Lung (tissue), 12 donors: ENCODE results near the gene MT1F. TPM values are rescaled to one million over a fixed set of nuclear protein-coding genes. Genes with fewer than 3 reads are reported as not detected.

ENCODE experiments used
- ATAC-seq: fragments of 200-7000 bp; cut with Tn5 transposase; one replicate; pipeline ENCODE4 v1.9.1; 2020; ENCODE audit warnings: moderate number of reproducible peaks; ENCODE audit not compliant: insufficient read depth, low FRiP score
- DNase-seq, 3 donors: peaks; one replicate each; pipeline ENCODE4 v3.0.0-alpha.2; 2013 to 2017
- H3K27ac ChIP-seq, 2 donors: one replicate each; pipeline ENCODE4 v1.5.1; 2013; ENCODE audit warnings: mild to moderate bottlenecking in 2 of 2, moderate library complexity in 2 of 2, control low read depth in 1 of 2, inconsistent platforms in 1 of 2, low read depth in 1 of 2, low read length in 1 of 2
- H3K27me3 ChIP-seq, 3 donors: one replicate each; pipeline ENCODE4 v1.5.1; 2013; ENCODE audit warnings: low read length in 2 of 3; ENCODE audit not compliant: control insufficient read depth in 3 of 3, insufficient read depth in 3 of 3
- H3K36me3 ChIP-seq, 4 donors: one replicate each; pipeline ENCODE4 v1.5.1; 2013; ENCODE audit warnings: low read length in 4 of 4, mild to moderate bottlenecking in 1 of 4, moderate library complexity in 1 of 4; ENCODE audit not compliant: control insufficient read depth in 4 of 4, insufficient read depth in 4 of 4
- H3K4me1 ChIP-seq, 5 donors: one replicate each; pipeline ENCODE4 v1.5.1; 2013; ENCODE audit warnings: low read length in 5 of 5, mild to moderate bottlenecking in 2 of 5, moderate library complexity in 1 of 5; ENCODE audit not compliant: control insufficient read depth in 5 of 5, insufficient read depth in 5 of 5
- H3K4me3 ChIP-seq: one replicate; pipeline ENCODE4 v1.5.1; 2013; ENCODE audit warnings: mild to moderate bottlenecking, control low read depth, moderate library complexity
- H3K9ac ChIP-seq, 2 donors: one replicate each; pipeline ENCODE4 v1.5.1; 2013; ENCODE audit warnings: low read length in 2 of 2, control low read depth in 1 of 2; ENCODE audit not compliant: insufficient read depth in 1 of 2
- H3K9me3 ChIP-seq, 4 donors: one replicate each; pipeline ENCODE4 v1.5.1; 2013; ENCODE audit warnings: low read length in 3 of 4, mild to moderate bottlenecking in 1 of 4, moderate library complexity in 1 of 4; ENCODE audit not compliant: control insufficient read depth in 4 of 4, insufficient read depth in 3 of 4
- WGBS, 2 donors: extraction: QIAGEN DNeasy Blood & Tissue Kit; methylation state at CpG; one replicate each; pipeline ENCODE4 v1.1.7; 2013; 5-methylcytosine and 5-hydroxymethylcytosine counted together
- polyA plus RNA-seq, 2 donors: library from polyadenylated mRNA; stranded (reverse); fragments of 200-250 nt; gene quantifications; one replicate each; pipeline ENCODE4 v1.2.1, GENCODE V29; 2013
- total RNA-seq, 2 donors: library from RNA; depleted of rRNA in 1 of 2; stranded (reverse); fragments of >200 nt in 1 of 2; gene quantifications; one replicate each; pipeline ENCODE4 v1.2.1, GENCODE V29; 2014 to 2021
- TF ChIP-seq, protein P1 (sequence below): IDR thresholded peaks from 2 replicates; pipeline ENCODE4 v1.5.1; 2012; ENCODE audit warnings: mild to moderate bottlenecking; ENCODE audit errors: control extremely low read depth, extremely low read depth
- donor health status: control.
- donor health status: control.
- donor health status: Bipolar disorder and iron deficiency.
- donor health status: healthy.
- donor health status: DM: yes; HTN: yes; CAD: no.

MT1F gene
- total and polyA plus RNA-seq, 4 donors = 3.6 to 42.0 (median 20.9) TPM

DNA sequence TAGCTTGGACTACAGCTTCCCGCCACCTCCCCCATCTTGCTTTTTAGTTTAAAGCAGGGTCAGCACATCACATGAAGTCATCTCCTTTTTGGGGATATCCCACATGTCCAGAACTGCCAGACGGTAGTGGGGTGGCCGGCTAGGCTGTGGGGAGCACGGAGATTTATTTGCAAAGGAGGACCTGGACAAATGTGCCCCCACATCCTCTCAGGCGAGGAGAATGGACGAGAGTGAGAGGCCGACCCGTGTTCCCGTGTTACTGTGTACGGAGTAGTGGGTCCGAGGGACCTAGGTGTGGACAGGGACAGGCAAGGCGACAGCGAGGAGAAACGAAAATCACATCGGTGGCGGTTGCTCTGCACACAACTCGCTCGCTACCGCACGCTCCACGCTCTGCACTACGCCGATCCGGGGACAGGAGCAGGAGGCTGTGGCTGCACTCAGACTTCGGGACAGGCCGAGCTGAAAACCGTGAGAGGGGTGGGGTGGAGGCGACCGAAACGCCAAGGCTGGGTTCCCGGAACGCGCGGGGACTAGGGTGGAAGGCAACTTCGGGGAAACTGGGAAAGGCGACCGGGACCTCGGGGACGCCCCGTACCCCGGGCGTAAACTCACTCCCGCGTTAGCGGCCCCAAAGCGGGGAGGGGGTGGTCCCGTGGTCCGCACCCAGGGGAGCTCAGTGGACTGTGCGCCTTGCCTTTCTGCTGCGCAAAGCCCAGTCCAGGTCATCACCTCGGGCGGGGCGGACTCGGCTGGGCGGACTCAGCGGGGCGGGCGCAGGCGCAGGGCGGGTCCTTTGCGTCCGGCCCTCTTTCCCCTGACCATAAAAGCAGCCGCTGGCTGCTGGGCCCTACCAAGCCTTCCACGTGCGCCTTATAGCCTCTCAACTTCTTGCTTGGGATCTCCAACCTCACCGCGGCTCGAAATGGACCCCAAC is 19.7 kb upstream of the MT1F start, which contains the start of gene MT1A:
Gene MT1A, plus strand, starts transcription at position 853 of the 937 bp plus-strand sequence. Its CDS starts 73 bp downstream, at position 926.
- DNase-seq = peak; percentile 50 to 69 (median 51)
- H3K36me3 ChIP-seq = no peaks in the 10 kb centered on the region
- TF ChIP-seq, protein P1, sequence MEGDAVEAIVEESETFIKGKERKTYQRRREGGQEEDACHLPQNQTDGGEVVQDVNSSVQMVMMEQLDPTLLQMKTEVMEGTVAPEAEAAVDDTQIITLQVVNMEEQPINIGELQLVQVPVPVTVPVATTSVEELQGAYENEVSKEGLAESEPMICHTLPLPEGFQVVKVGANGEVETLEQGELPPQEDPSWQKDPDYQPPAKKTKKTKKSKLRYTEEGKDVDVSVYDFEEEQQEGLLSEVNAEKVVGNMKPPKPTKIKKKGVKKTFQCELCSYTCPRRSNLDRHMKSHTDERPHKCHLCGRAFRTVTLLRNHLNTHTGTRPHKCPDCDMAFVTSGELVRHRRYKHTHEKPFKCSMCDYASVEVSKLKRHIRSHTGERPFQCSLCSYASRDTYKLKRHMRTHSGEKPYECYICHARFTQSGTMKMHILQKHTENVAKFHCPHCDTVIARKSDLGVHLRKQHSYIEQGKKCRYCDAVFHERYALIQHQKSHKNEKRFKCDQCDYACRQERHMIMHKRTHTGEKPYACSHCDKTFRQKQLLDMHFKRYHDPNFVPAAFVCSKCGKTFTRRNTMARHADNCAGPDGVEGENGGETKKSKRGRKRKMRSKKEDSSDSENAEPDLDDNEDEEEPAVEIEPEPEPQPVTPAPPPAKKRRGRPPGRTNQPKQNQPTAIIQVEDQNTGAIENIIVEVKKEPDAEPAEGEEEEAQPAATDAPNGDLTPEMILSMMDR = no peak
- peaks cover 0 to 94% (median 92%) of the 10 kb centered on the region in 3 donors for H3K27me3 ChIP-seq
- peak within 1 kb of the TSS; percentile 15 for H3K4me3 ChIP-seq
- peak; percentile 84 for ATAC-seq
- H3K27ac ChIP-seq = peak within 1 kb of the TSS in 1 of 2 donors; percentile 57
- H3K9ac ChIP-seq = no peak within 1 kb of the TSS
- WGBS, 2 donors = 8 to 10% methylated on average over 63 to 68 of the region's 68 CpGs
- H3K4me1 ChIP-seq = peaks cover 0 to 13% (median 5%) of the 10 kb centered on the region in 5 donors
- H3K9me3 ChIP-seq = peaks cover 0 to 8% (median 0%) of the 10 kb centered on the region in 4 donors

DNA sequence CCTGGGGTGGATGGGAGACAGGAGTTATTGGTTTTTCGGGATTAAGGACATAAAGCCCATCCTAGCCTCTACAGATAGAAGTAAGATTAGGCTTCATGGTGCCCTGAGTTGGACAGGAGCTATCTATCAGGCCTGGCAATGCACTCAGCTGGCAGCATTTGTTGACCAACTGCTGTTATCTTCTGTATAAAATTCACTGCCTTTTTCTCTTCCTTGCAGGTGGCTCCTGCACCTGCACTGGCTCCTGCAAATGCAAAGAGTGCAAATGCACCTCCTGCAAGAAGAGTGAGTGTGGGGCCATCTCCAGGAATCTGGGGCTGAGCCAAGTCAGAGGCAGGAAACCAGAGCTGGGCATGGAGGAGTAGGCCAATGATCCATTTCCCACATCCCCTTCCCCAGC is 18.7 kb upstream of the MT1F start:
- Histone ChIP-seq H3K27me3 (peaks cover 0 to 94% (median 92%) of the 10 kb centered on the region in 3 donors), H3K36me3 (no peaks in the 10 kb centered on the region), H3K27ac (no peak overlapping the region), H3K9ac (no peak overlapping the region), H3K4me1 (peaks cover 0 to 17% (median 5%) of the 10 kb centered on the region in 5 donors), H3K4me3 (no peak overlapping the region), H3K9me3 (peaks cover 0 to 8% (median 0%) of the 10 kb centered on the region in 4 donors)
- TF ChIP-seq, protein P1 = no peak
- no peak for DNase-seq
- no peak for ATAC-seq
- 53 to 73% methylated on average over 1 of the region's 1 CpG for WGBS, 2 donors

DNA sequence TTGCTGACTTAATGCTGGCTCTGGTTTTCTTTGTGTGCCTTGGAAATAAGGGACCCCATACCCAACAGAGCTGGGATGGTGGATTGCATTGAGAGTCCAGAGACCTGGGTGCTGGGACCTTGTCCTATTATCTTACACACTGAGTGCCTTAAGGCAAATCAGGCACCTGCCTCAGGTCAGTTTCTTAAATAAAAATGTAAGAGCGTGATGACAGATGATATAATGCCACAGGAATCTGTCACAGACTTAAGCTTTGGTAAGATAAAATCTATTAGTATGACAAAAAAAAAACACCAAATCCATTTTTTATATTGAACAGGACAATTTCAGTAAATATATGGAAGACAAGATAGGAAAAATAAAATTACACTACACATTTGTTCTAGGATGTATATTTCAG is 17.7 kb upstream of the MT1F start:
- Histone ChIP-seq H3K4me3 (no peak overlapping the region), H3K9ac (no peak overlapping the region), H3K27ac (no peak overlapping the region), H3K36me3 (no peaks in the 10 kb centered on the region), H3K4me1 (peaks cover 0 to 15% (median 5%) of the 10 kb centered on the region in 5 donors), H3K9me3 (peaks cover 0 to 6% (median 0%) of the 10 kb centered on the region in 4 donors), H3K27me3 (peaks cover 0 to 94% (median 92%) of the 10 kb centered on the region in 3 donors)
- 91% methylated on average over 1 of the region's 1 CpG for WGBS, 2 donors
- DNase-seq (no peak), ATAC-seq (no peak)
- TF ChIP-seq, protein P1 = no peak
